ELR (cell line): ENCODE measurements around the gene CDHR3.

ENCODE experiments used
- DNase-seq: peaks from one replicate; pipeline ENCODE4 v3.0.0-alpha.2; 2015; ENCODE audit warnings: low read depth

Gene CDHR3

GRCh38 chr7:106052681-106053080, 89.6 kb downstream of the CDHR3 start:
- no peak for DNase-seq

GRCh38 chr7:106053109-106053508, 90.0 kb downstream of the CDHR3 start:
- no peak for DNase-seq

GRCh38 chr7:106054156-106054910, 91.3 kb downstream of the CDHR3 start:
- no peak for DNase-seq

- DNase-seq = no peak
These were observed 92.0 kb downstream of the CDHR3 start for GRCh38 chr7:106054971-106055532.

- DNase-seq = peak; percentile 72
These were observed 93.6 kb downstream of the CDHR3 start for GRCh38 chr7:106056513-106057203.

- DNase-seq = no peak
These were observed 94.3 kb downstream of the CDHR3 start for GRCh38 chr7:106057204-106057961.

GRCh38 chr7:106057962-106058927, 95.2 kb downstream of the CDHR3 start:
- DNase-seq = no peak

GRCh38 chr7:106058928-106059324, 95.9 kb downstream of the CDHR3 start:
- DNase-seq = no peak

- DNase-seq = no peak
These were observed 96.5 kb downstream of the CDHR3 start for GRCh38 chr7:106059556-106059955.

- DNase-seq = no peak
These were observed 97.4 kb downstream of the CDHR3 start for GRCh38 chr7:106060394-106060920.

GRCh38 chr7:106061301-106061979, 98.4 kb downstream of the CDHR3 start:
- DNase-seq = no peak

GRCh38 chr7:106062006-106062405, 98.9 kb downstream of the CDHR3 start:
- no peak for DNase-seq

GRCh38 chr7:106062521-106062931, 99.5 kb downstream of the CDHR3 start:
- no peak for DNase-seq

GRCh38 chr7:106063024-106063423, 100.0 kb downstream of the CDHR3 start:
- no peak for DNase-seq

- DNase-seq = no peak
These were observed 100.6 kb downstream of the CDHR3 start for GRCh38 chr7:106063692-106064091.

GRCh38 chr7:106064316-106064715, 101.3 kb downstream of the CDHR3 start:
- no peak for DNase-seq

GRCh38 chr7:106064771-106065574, 101.9 kb downstream of the CDHR3 start:
- peak; percentile 96 for DNase-seq

- no peak for DNase-seq
These were observed 102.8 kb downstream of the CDHR3 start for GRCh38 chr7:106065575-106066500.
